Measurements from ENCODE around the gene ZCCHC24.

DNA sequence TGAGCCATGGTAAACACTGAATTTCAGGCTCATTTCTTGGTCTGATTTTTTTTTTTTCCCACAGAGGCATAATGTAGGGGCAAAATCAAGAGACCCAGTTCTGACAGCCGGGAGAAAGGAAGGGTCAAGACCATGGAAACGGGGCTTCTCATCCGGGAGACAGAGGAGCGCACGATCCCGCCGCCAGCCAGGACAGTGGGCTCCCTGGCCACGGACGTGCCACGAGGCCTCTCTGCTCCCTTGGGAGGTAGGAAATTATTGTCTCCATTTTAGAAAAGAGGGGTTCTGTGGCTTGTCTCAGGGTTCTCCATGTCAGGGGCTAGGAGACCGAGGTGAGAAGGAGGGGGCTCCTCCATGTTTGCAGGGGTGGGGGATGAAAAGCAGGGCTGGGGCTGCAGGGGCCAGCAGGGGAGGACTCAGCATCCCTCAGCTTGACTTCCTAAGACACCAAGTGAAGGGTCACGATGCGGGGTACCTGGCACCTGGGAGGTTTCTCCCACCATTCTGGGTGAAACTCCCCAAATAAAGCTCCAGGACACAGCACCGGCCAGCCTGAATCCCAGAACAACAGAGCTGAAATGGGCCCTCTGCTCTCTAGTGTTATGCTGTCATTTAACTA, 60.5 kb downstream of the ZCCHC24 start:
- TF ChIP-seq, protein P1, sequence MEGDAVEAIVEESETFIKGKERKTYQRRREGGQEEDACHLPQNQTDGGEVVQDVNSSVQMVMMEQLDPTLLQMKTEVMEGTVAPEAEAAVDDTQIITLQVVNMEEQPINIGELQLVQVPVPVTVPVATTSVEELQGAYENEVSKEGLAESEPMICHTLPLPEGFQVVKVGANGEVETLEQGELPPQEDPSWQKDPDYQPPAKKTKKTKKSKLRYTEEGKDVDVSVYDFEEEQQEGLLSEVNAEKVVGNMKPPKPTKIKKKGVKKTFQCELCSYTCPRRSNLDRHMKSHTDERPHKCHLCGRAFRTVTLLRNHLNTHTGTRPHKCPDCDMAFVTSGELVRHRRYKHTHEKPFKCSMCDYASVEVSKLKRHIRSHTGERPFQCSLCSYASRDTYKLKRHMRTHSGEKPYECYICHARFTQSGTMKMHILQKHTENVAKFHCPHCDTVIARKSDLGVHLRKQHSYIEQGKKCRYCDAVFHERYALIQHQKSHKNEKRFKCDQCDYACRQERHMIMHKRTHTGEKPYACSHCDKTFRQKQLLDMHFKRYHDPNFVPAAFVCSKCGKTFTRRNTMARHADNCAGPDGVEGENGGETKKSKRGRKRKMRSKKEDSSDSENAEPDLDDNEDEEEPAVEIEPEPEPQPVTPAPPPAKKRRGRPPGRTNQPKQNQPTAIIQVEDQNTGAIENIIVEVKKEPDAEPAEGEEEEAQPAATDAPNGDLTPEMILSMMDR (conservative IDR thresholded peaks at IDR 0.05; ENCODE audit: low read length), result no peak
- TF ChIP-seq EZH2phosphoT487 (IDR thresholded peaks at IDR 0.05; ENCODE audit: borderline replicate concordance, low read depth, low read length), result no peak

Measured in OCI-LY7 (cell line).